Breast epithelium (tissue), 3 donors: ENCODE measurements around the gene HIPK2.

Experiments
- POLR2AphosphoS5 ChIP-seq, 3 donors: sonication (generic); formaldehyde crosslinking; IDR thresholded peaks; one replicate each; pipeline ENCODE4 v1.6.1; 2017; ENCODE audit warnings: antibody characterized with exemption in 3 of 3
- TF ChIP-seq, protein P1 (sequence below), 3 donors: fragments of 450-650 bp; IDR thresholded peaks; one replicate each; pipeline ENCODE4 v1.5.1; 2016 to 2017; ENCODE audit warnings: antibody characterized with exemption in 3 of 3, mild to moderate bottlenecking in 3 of 3, moderate library complexity in 3 of 3

DNA sequence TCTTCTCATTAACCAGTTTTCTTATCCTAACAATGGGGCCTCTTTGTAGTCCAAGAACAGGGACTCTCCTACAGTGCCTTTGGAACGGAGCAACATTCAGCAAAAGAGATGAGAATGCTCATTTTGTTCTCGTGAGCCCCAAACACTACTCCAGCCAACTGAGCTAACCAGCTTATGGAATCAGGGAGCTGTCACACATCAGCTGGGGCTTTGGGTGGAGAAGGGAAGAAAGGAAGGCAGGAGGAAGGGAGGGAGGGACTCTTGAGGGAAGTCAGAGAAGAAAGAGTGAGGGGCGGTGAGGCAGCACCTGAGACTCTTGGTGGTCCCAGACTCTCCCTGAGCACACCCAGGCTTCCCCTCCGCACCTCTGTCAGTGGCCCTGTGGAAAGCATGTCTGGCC is 131.2 kb downstream of the HIPK2 start:
- no peak for TF ChIP-seq POLR2AphosphoS5 (IDR thresholded peaks at IDR 0.05)
- TF ChIP-seq, protein P1, sequence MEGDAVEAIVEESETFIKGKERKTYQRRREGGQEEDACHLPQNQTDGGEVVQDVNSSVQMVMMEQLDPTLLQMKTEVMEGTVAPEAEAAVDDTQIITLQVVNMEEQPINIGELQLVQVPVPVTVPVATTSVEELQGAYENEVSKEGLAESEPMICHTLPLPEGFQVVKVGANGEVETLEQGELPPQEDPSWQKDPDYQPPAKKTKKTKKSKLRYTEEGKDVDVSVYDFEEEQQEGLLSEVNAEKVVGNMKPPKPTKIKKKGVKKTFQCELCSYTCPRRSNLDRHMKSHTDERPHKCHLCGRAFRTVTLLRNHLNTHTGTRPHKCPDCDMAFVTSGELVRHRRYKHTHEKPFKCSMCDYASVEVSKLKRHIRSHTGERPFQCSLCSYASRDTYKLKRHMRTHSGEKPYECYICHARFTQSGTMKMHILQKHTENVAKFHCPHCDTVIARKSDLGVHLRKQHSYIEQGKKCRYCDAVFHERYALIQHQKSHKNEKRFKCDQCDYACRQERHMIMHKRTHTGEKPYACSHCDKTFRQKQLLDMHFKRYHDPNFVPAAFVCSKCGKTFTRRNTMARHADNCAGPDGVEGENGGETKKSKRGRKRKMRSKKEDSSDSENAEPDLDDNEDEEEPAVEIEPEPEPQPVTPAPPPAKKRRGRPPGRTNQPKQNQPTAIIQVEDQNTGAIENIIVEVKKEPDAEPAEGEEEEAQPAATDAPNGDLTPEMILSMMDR (IDR thresholded peaks at IDR 0.05), result no peak
